Liver (tissue), 3 donors: ENCODE results near the gene ENOPH1.

Experiments
- CTCF ChIP-seq: fragments of 150-350 bp; IDR thresholded peaks from 2 replicates; pipeline ENCODE4 v1.5.1; 2017; ENCODE audit warnings: improper control_type of control experiment, low read depth, low read length; ENCODE audit not compliant: missing input control
- GABPA ChIP-seq, 2 donors: IDR thresholded peaks in 1 of 2; conservative IDR thresholded peaks in 1 of 2; 2 replicates each; pipeline ENCODE4 v1.6.1; 2016; ENCODE audit warnings: antibody characterized with exemption in 2 of 2, mild to moderate bottlenecking in 1 of 2, moderate library complexity in 1 of 2
- JUND ChIP-seq, 2 donors: IDR thresholded peaks; 2 replicates each; pipeline ENCODE4 v1.6.1; 2016; ENCODE audit warnings: antibody characterized with exemption in 2 of 2
- RAD21 ChIP-seq, 2 donors: IDR thresholded peaks; 2 replicates each; pipeline ENCODE4 v1.6.1; 2016; ENCODE audit warnings: antibody characterized with exemption in 2 of 2, mild to moderate bottlenecking in 2 of 2
- YY1 ChIP-seq: IDR thresholded peaks from 2 replicates; pipeline ENCODE4 v1.6.1; 2016; ENCODE audit warnings: antibody characterized with exemption, mild to moderate bottlenecking
- donor health status: healthy.
- donor health status: healthy.

GRCh38 chr4:82422616-82423015, 7.8 kb upstream of the ENOPH1 start:
- no peak for TF ChIP-seq CTCF
- no peak for TF ChIP-seq GABPA (IDR thresholded peaks at IDR 0.05 in 1 of 2, conservative IDR thresholded peaks at IDR 0.05 in 1 of 2)
- no peak for TF ChIP-seq YY1
- no peak for TF ChIP-seq JUND (IDR thresholded peaks at IDR 0.05)
- no peak for TF ChIP-seq RAD21 (IDR thresholded peaks at IDR 0.05)
